HepG2 (cell line): Measurements from ENCODE around the gene MYL11. TPM values are rescaled to one million over a fixed set of nuclear protein-coding genes. Genes with fewer than 3 reads are reported as not detected.
A peak's percentile ranks its signal among the peaks of the same experiment; 100 is the strongest.

Experiments used
- ASH2L ChIP-seq: fragments of 300-600, 200-600 bp; sonication (generic); IDR thresholded peaks from 2 replicates; pipeline ENCODE4 v1.7.0; 2017; ENCODE audit warnings: low read depth, mild to moderate bottlenecking, moderate library complexity, mixed read lengths, low read length; ENCODE audit not compliant: insufficient read length
- FOXA3 ChIP-seq: IDR thresholded peaks from 2 replicates; pipeline ENCODE4 v1.6.1; 2016; ENCODE audit warnings: missing genetic modification reagents, missing compliant biosample characterization
- GPBP1L1 ChIP-seq: sonication (generic); formaldehyde crosslinking; IDR thresholded peaks from 2 replicates; pipeline ENCODE4 v1.5.0; 2020; ENCODE audit warnings: mild to moderate bottlenecking, missing genetic modification reagents
- HOXA9 ChIP-seq: sonication (generic); formaldehyde crosslinking; IDR thresholded peaks from 2 replicates; pipeline ENCODE4 v1.8.1; 2022; ENCODE audit warnings: missing genetic modification reagents, mild to moderate bottlenecking, moderate library complexity, borderline replicate concordance
- JARID2 ChIP-seq: sonication (generic); formaldehyde crosslinking; IDR thresholded peaks from 2 replicates; pipeline ENCODE4 v1.8.1; 2023; ENCODE audit warnings: missing genetic modification reagents, inconsistent platforms; ENCODE audit not compliant: insufficient replicate concordance
- KAT2B ChIP-seq: fragments of 150-350 bp; IDR thresholded peaks from 2 replicates; pipeline ENCODE4 v1.6.1; 2014; ENCODE audit warnings: low read depth, low read length, borderline replicate concordance
- PAX8 ChIP-seq: sonication (generic); formaldehyde crosslinking; IDR thresholded peaks from 2 replicates; pipeline ENCODE4 v1.8.0; 2022; ENCODE audit warnings: mild to moderate bottlenecking, missing genetic modification reagents, borderline replicate concordance
- PCBP2 ChIP-seq: fragments of 200-400 bp; formaldehyde crosslinking; optimal IDR thresholded peaks from 2 replicates; pipeline ENCODE3; 2018; ENCODE audit warnings: low read length, low read depth; ENCODE audit not compliant: poor library complexity, severe bottlenecking
- RFX3 ChIP-seq: IDR thresholded peaks from 2 replicates; pipeline ENCODE4 v1.6.1; 2016; ENCODE audit warnings: missing biosample characterization, missing genetic modification reagents
- TCF7 ChIP-seq: sonication (generic); IDR thresholded peaks from 2 replicates; pipeline ENCODE4 v1.6.1; 2016; ENCODE audit warnings: antibody characterized with exemption, low read depth
- THAP8 ChIP-seq: sonication (generic); formaldehyde crosslinking; IDR thresholded peaks from 2 replicates; pipeline ENCODE4 v1.5.1; 2020; ENCODE audit warnings: missing genetic modification reagents, mild to moderate bottlenecking, borderline replicate concordance
- ZFYVE20 ChIP-seq: sonication (generic); formaldehyde crosslinking; IDR thresholded peaks from 2 replicates; pipeline ENCODE4 v1.8.0; 2023; ENCODE audit warnings: low read depth, mild to moderate bottlenecking, moderate library complexity, missing genetic modification reagents, borderline replicate concordance
- ZNF225 ChIP-seq: sonication (generic); formaldehyde crosslinking; IDR thresholded peaks from 2 replicates; pipeline ENCODE4 v1.4.0; 2020; ENCODE audit warnings: mild to moderate bottlenecking, missing genetic modification reagents
- ZNF782 ChIP-seq: sonication (generic); formaldehyde crosslinking; IDR thresholded peaks from 2 replicates; pipeline ENCODE4 v1.4.0; 2020; ENCODE audit warnings: missing genetic modification reagents, mild to moderate bottlenecking, borderline replicate concordance
- polyA plus RNA-seq, 8 experiments: library from polyadenylated mRNA; depleted of rRNA in 3 of 8; stranded (reverse) in 7 of 8; unstranded in 1 of 8; fragments of >200 nt; fragmentation: Illumina TruSeq in 4 of 8; extraction: Trizol in 4 of 8; gene quantifications; 2 replicates each; pipeline versions ENCODE4 v1.2.1 to v1.2.3, GENCODE V29; 2011 to 2016; ENCODE audit warnings: low read depth in 4 of 8, missing spikeins in 1 of 8, mixed read lengths in 1 of 8; ENCODE audit not compliant: insufficient read depth in 1 of 8
- total RNA-seq, 5 experiments: library from RNA; depleted of rRNA; stranded (reverse); fragments of >200 nt; fragmentation: Illumina TruSeq; extraction: Trizol; gene quantifications; 2 replicates each; pipeline ENCODE4 v1.2.3, GENCODE V29; 2016; ENCODE audit warnings: low read depth in 1 of 5
- TF ChIP-seq, protein P1 (sequence below): sonication (generic); formaldehyde crosslinking; IDR thresholded peaks from 2 replicates; pipeline ENCODE4 v1.8.1; 2023; ENCODE audit warnings: missing genetic modification reagents, inconsistent platforms, borderline replicate concordance
- TF ChIP-seq, protein P2 (sequence below): IDR thresholded peaks from 2 replicates; pipeline ENCODE4 v1.6.1; 2016; ENCODE audit warnings: missing genetic modification reagents, missing compliant biosample characterization
- TF ChIP-seq, protein P3 (sequence below): sonication (generic); formaldehyde crosslinking; IDR thresholded peaks from 2 replicates; pipeline ENCODE4 v1.9.0; 2021; ENCODE audit warnings: missing genetic modification reagents, borderline replicate concordance
- TF ChIP-seq, protein P4 (sequence below): sonication (generic); formaldehyde crosslinking; IDR thresholded peaks from 2 replicates; pipeline ENCODE4 v1.4.0; 2020; ENCODE audit warnings: missing genetic modification reagents
- TF ChIP-seq, protein P5 (sequence below): sonication (generic); formaldehyde crosslinking; IDR thresholded peaks from 2 replicates; pipeline ENCODE4 v1.5.0; 2020; ENCODE audit warnings: missing genetic modification reagents, mild to moderate bottlenecking, borderline replicate concordance

MYL11 gene
- total and polyA plus RNA-seq, 2 of the 13 experiments (the other 11 are each of a cell fraction or from before 2014, with no cell fraction given), result not detected

- TF ChIP-seq PAX8 (CRISPR knock-in tag), result peak; percentile 85; the same call in 1 of the 2 replicates
- no peak for TF ChIP-seq ZFYVE20
- no peak for TF ChIP-seq JARID2 (CRISPR knock-in tag)
- TF ChIP-seq ASH2L, result peak; percentile 87
- TF ChIP-seq, protein P1, sequence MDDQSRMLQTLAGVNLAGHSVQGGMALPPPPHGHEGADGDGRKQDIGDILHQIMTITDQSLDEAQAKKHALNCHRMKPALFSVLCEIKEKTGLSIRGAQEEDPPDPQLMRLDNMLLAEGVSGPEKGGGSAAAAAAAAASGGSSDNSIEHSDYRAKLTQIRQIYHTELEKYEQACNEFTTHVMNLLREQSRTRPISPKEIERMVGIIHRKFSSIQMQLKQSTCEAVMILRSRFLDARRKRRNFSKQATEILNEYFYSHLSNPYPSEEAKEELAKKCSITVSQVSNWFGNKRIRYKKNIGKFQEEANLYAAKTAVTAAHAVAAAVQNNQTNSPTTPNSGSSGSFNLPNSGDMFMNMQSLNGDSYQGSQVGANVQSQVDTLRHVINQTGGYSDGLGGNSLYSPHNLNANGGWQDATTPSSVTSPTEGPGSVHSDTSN, result no peak
- no peak for TF ChIP-seq GPBP1L1 (CRISPR knock-in tag)
- TF ChIP-seq, protein P2, sequence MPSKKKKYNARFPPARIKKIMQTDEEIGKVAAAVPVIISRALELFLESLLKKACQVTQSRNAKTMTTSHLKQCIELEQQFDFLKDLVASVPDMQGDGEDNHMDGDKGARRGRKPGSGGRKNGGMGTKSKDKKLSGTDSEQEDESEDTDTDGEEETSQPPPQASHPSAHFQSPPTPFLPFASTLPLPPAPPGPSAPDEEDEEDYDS (CRISPR knock-in tag), result peak; percentile 85
- TF ChIP-seq, protein P3, sequence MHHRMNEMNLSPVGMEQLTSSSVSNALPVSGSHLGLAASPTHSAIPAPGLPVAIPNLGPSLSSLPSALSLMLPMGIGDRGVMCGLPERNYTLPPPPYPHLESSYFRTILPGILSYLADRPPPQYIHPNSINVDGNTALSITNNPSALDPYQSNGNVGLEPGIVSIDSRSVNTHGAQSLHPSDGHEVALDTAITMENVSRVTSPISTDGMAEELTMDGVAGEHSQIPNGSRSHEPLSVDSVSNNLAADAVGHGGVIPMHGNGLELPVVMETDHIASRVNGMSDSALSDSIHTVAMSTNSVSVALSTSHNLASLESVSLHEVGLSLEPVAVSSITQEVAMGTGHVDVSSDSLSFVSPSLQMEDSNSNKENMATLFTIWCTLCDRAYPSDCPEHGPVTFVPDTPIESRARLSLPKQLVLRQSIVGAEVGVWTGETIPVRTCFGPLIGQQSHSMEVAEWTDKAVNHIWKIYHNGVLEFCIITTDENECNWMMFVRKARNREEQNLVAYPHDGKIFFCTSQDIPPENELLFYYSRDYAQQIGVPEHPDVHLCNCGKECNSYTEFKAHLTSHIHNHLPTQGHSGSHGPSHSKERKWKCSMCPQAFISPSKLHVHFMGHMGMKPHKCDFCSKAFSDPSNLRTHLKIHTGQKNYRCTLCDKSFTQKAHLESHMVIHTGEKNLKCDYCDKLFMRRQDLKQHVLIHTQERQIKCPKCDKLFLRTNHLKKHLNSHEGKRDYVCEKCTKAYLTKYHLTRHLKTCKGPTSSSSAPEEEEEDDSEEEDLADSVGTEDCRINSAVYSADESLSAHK, result no peak
- TF ChIP-seq PCBP2, result no peak
- TF ChIP-seq, protein P4, sequence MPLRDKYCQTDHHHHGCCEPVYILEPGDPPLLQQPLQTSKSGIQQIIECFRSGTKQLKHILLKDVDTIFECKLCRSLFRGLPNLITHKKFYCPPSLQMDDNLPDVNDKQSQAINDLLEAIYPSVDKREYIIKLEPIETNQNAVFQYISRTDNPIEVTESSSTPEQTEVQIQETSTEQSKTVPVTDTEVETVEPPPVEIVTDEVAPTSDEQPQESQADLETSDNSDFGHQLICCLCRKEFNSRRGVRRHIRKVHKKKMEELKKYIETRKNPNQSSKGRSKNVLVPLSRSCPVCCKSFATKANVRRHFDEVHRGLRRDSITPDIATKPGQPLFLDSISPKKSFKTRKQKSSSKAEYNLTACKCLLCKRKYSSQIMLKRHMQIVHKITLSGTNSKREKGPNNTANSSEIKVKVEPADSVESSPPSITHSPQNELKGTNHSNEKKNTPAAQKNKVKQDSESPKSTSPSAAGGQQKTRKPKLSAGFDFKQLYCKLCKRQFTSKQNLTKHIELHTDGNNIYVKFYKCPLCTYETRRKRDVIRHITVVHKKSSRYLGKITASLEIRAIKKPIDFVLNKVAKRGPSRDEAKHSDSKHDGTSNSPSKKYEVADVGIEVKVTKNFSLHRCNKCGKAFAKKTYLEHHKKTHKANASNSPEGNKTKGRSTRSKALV (CRISPR knock-in tag), result no peak
- TF ChIP-seq THAP8 (CRISPR knock-in tag), result 0 out of 2 replicates have a peak, but pooled peaks have one; percentile 79
- no peak for TF ChIP-seq RFX3 (CRISPR knock-in tag)
- TF ChIP-seq HOXA9 (CRISPR knock-in tag), result no peak
- TF ChIP-seq KAT2B, result no peak
- TF ChIP-seq ZNF782 (CRISPR knock-in tag), result peak; percentile 88; the same call in 1 of the 2 replicates
- TF ChIP-seq, protein P5, sequence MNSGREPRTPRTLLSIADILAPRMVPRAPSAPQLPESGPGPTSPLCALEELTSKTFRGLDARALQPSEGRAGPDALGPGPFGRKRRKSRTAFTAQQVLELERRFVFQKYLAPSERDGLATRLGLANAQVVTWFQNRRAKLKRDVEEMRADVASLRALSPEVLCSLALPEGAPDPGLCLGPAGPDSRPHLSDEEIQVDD (CRISPR knock-in tag), result 0 out of 2 replicates have a peak, but pooled peaks have one; percentile 13
- TF ChIP-seq ZNF225 (CRISPR knock-in tag), result no peak
- TF ChIP-seq TCF7, result no peak
- TF ChIP-seq FOXA3 (CRISPR knock-in tag), result peak; percentile 11; the same call in 1 of the 2 replicates
Observed at GRCh38 chr16:30407102-30407803, 32.7 kb downstream of the MYL11 start, which contains the start of gene ZNF771 (continued).
